HepG2 (cell line): Measurements from ENCODE around the gene IFT27. TPM values are rescaled to one million over a fixed set of nuclear protein-coding genes. Genes with fewer than 3 reads are reported as not detected.

Experiments used
- ATAC-seq: fragments of 200-7000 bp; cut with Tn5 transposase; 3 replicates; pipeline ENCODE4 v1.9.1; 2020; ENCODE audit warnings: mild to moderate bottlenecking, moderate library complexity
- BruUV-seq: library from RNA; stranded (reverse); fragments of 400-500 nt; replicated peaks from 2 replicates; lab custom pipeline; 2021; lab: Mats Ljungman, UMichigan
- CTCF ChIA-PET: fragments of 300-600 bp; formaldehyde crosslinking; extraction: SDS; loops from one replicate; lab custom pipeline; 2021; ENCODE audit warnings: low total read pairs, inconsistent platforms, low intra/inter-chr PET ratio; lab: Yijun Ruan, JAX
- POLR2A ChIA-PET: fragments of 350-600 bp; sonication (Branson Sonifier 250); formaldehyde crosslinking; loops from one replicate; lab custom pipeline; 2020; ENCODE audit warnings: antibody characterized with exemption, inconsistent platforms; lab: Yijun Ruan, JAX
- DNase-seq: peaks from one replicate; pipeline ENCODE4 v3.0.0-alpha.2; 2015; ENCODE audit warnings: low spot score
- FAIRE-seq: peaks from 3 replicates; lab custom pipeline; 2011; peaks lifted over from hg19 to GRCh38; lab: Jason Lieb, UNC
- H2AFZ ChIP-seq: one replicate; pipeline ENCODE4 v1.6.1; 2011; ENCODE audit warnings: low read length, inconsistent platforms
- H3K27ac ChIP-seq: fragments of 300-600 bp; 3 replicates; pipeline ENCODE4 v1.8.0; 2011; ENCODE audit warnings: mixed run types, mild to moderate bottlenecking, mixed read lengths, low read length, inconsistent platforms; ENCODE audit not compliant: insufficient read depth; ENCODE audit errors: extremely low read length
- H3K27me3 ChIP-seq, 2 experiments: fragments of 200-600 bp in 1 of 2; 2 replicates in 1 of 2; 3 replicates in 1 of 2; pipeline versions ENCODE4 v1.6.0 to v1.8.0; 2011; ENCODE audit warnings: low read length in 2 of 2, mild to moderate bottlenecking in 2 of 2, moderate library complexity in 2 of 2, inconsistent platforms in 1 of 2; ENCODE audit not compliant: insufficient read depth in 2 of 2, control insufficient read depth in 1 of 2
- H3K36me3 ChIP-seq, 2 experiments: fragments of 200-600 bp in 1 of 2; replicated peaks in 1 of 2; 2 replicates in 1 of 2; 3 replicates in 1 of 2; pipeline versions ENCODE4 v1.5.1 to v1.8.0; 2011; ENCODE audit warnings: low read length in 2 of 2, inconsistent platforms in 1 of 2; ENCODE audit not compliant: insufficient read depth in 2 of 2, control insufficient read depth in 1 of 2
- H3K4me1 ChIP-seq: 2 replicates; pipeline ENCODE4 v1.5.1; 2012; ENCODE audit warnings: low read length, inconsistent platforms; ENCODE audit not compliant: insufficient read depth
- H3K4me2 ChIP-seq: 2 replicates; pipeline ENCODE4 v1.6.0; 2011; ENCODE audit warnings: low read depth, low read length, inconsistent platforms
- H3K4me3 ChIP-seq, 3 experiments: fragments of 200-600 bp in 1 of 3; sonication (generic), shearing (Covaris generic) in 1 of 3; replicated peaks in 1 of 3; 2 replicates each; pipeline ENCODE4 v1.5.1; 2011 to 2016; ENCODE audit warnings: low read length in 3 of 3, inconsistent platforms in 2 of 3, low read depth in 2 of 3, mild to moderate bottlenecking in 2 of 3, control low read depth in 1 of 3, mixed read lengths in 1 of 3; ENCODE audit not compliant: insufficient read depth in 1 of 3
- H3K79me2 ChIP-seq: one replicate; pipeline ENCODE4 v1.6.1; 2011; ENCODE audit warnings: low read length, inconsistent platforms; ENCODE audit not compliant: insufficient read depth
- H3K9ac ChIP-seq: 2 replicates; pipeline ENCODE4 v1.6.0; 2011; ENCODE audit warnings: mild to moderate bottlenecking, low read depth, low read length, inconsistent platforms; ENCODE audit not compliant: insufficient read depth
- H3K9me3 ChIP-seq: 2 replicates; pipeline ENCODE4 v1.5.1; 2012; ENCODE audit warnings: mild to moderate bottlenecking, low read length
- H4K20me1 ChIP-seq: 2 replicates; pipeline ENCODE4 v1.6.0; 2011; ENCODE audit warnings: inconsistent platforms, mild to moderate bottlenecking, low read length, moderate library complexity; ENCODE audit not compliant: insufficient read depth
- DNMT3B ChIP-seq: conservative IDR thresholded peaks from 2 replicates; pipeline ENCODE4 v1.6.1; 2016; ENCODE audit warnings: missing biosample characterization, control low read depth
- EED ChIP-seq: sonication (generic); formaldehyde crosslinking; IDR thresholded peaks from 2 replicates; pipeline ENCODE4 v1.5.0; 2020; ENCODE audit warnings: mild to moderate bottlenecking, missing genetic modification reagents
- MAZ ChIP-seq, 2 experiments: sonication (generic) in 1 of 2; formaldehyde crosslinking in 1 of 2; IDR thresholded peaks; 2 replicates each; pipeline versions ENCODE4 v1.5.0 to v1.6.1; 2012 to 2020; ENCODE audit warnings: low read depth in 2 of 2, mild to moderate bottlenecking in 2 of 2, borderline replicate concordance in 1 of 2, improper control_type of control experiment in 1 of 2, low read length in 1 of 2, missing genetic modification reagents in 1 of 2, moderate library complexity in 1 of 2
- MEIS1 ChIP-seq: sonication (generic); formaldehyde crosslinking; IDR thresholded peaks from 2 replicates; pipeline ENCODE4 v1.9.0; 2021; ENCODE audit warnings: mild to moderate bottlenecking, missing genetic modification reagents, moderate library complexity, borderline replicate concordance
- POGZ ChIP-seq: sonication (generic); formaldehyde crosslinking; IDR thresholded peaks from 2 replicates; pipeline ENCODE4 v1.4.0; 2020; ENCODE audit warnings: mild to moderate bottlenecking, missing genetic modification reagents
- STAG1 ChIP-seq: sonication (generic); formaldehyde crosslinking; IDR thresholded peaks from 2 replicates; pipeline ENCODE4 v1.4.0; 2020; ENCODE audit warnings: missing genetic modification reagents
- TAF1 ChIP-seq: sonication (generic); formaldehyde crosslinking; IDR thresholded peaks from 2 replicates; pipeline ENCODE4 v1.4.0; 2020; ENCODE audit warnings: missing genetic modification reagents
- ZBTB7B ChIP-seq: sonication (generic); formaldehyde crosslinking; IDR thresholded peaks from 2 replicates; pipeline ENCODE4 v1.4.0; 2020; ENCODE audit warnings: missing genetic modification reagents
- ZNF652 ChIP-seq: IDR thresholded peaks from 2 replicates; pipeline ENCODE4 v1.6.1; 2016; ENCODE audit warnings: low read depth, borderline replicate concordance
- WGBS: methylation state at CpG from one replicate; pipeline ENCODE4 v1.1.6; 2017; ENCODE audit warnings: low lambda C conversion rate; 5-methylcytosine and 5-hydroxymethylcytosine counted together
- in situ Hi-C: cut with HindIII; loops from 2 replicates; pipeline ENCODE4 v1.10.0; 2017; ENCODE audit warnings: low pct_unique_long_range_greater_than_20kb; ENCODE audit not compliant: extremely low pct_ligation_motif_present
- intact Hi-C: fragments of 100-400 bp; cut with micrococcal nuclease; formaldehyde crosslinking; loops from one replicate; pipeline ENCODE4 v1.10.0; 2022; ENCODE audit not compliant: unreplicated experiment
- polyA plus RNA-seq, 8 experiments: library from polyadenylated mRNA; depleted of rRNA in 3 of 8; stranded (reverse) in 7 of 8; unstranded in 1 of 8; fragments of >200 nt; fragmentation: Illumina TruSeq in 4 of 8; extraction: Trizol in 4 of 8; gene quantifications; 2 replicates each; pipeline versions ENCODE4 v1.2.1 to v1.2.3, GENCODE V29; 2011 to 2016; ENCODE audit warnings: low read depth in 4 of 8, missing spikeins in 1 of 8, mixed read lengths in 1 of 8; ENCODE audit not compliant: insufficient read depth in 1 of 8
- total RNA-seq, 5 experiments: library from RNA; depleted of rRNA; stranded (reverse); fragments of >200 nt; fragmentation: Illumina TruSeq; extraction: Trizol; gene quantifications; 2 replicates each; pipeline ENCODE4 v1.2.3, GENCODE V29; 2016; ENCODE audit warnings: low read depth in 1 of 5
- TF ChIP-seq, protein P1 (sequence below): sonication (generic); formaldehyde crosslinking; IDR thresholded peaks from 2 replicates; pipeline ENCODE4 v1.5.0; 2020; ENCODE audit warnings: missing genetic modification reagents
- TF ChIP-seq, protein P2 (sequence below): sonication (generic); formaldehyde crosslinking; IDR thresholded peaks from 2 replicates; pipeline ENCODE4 v1.8.1; 2023; ENCODE audit warnings: mild to moderate bottlenecking, inconsistent platforms, moderate library complexity, missing genetic modification reagents, borderline replicate concordance
- TF ChIP-seq, protein P3 (sequence below): sonication (generic); formaldehyde crosslinking; IDR thresholded peaks from 2 replicates; pipeline ENCODE4 v1.8.1; 2022; ENCODE audit warnings: mild to moderate bottlenecking, missing genetic modification reagents
- TF ChIP-seq, protein P4 (sequence below): sonication (generic); formaldehyde crosslinking; IDR thresholded peaks from 2 replicates; pipeline ENCODE4 v1.4.0; 2020; ENCODE audit warnings: low read depth, mild to moderate bottlenecking, missing genetic modification reagents

IFT27 gene
- total and polyA plus RNA-seq, 2 of the 13 experiments (the other 11 are each of a cell fraction or from before 2014, with no cell fraction given), result 0.25 to 0.33 TPM

DNA sequence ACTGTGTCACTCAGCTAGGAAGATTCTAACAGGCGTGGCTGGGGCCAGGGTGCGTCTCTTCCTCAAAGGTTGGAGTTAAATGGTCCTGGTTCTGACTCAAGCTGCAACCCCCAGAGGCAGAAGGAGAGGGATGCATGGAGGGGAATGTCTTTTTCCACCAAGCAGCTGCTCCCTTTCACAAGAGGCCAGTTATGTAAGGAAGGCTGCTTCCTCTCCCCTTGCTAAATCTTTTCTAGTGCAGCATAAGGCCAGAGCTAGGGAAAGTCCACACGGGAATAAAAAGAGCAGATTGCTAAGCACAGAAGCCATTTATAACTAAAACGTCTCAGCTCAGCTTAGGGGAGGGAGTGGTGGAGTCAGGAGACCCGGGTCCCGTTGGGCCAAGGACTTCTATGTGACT is 30.9 kb upstream of the IFT27 start:
- ChIA-PET POLR2A (no interaction called here), CTCF (no interaction called here)
- Histone ChIP-seq H3K27me3 (peaks cover 0 to 32% of the 10 kb centered on the region in 2 experiments; a peak in 2 of 5 replicates), H4K20me1 (no peaks in the 10 kb centered on the region), H3K79me2 (no peaks in the 10 kb centered on the region), H3K27ac (no peak overlapping the region), H3K4me1 (no peaks in the 10 kb centered on the region), H2AFZ (no peak overlapping the region), H3K36me3 (no peaks in the 10 kb centered on the region), H3K9ac (no peak overlapping the region), H3K4me3 (no peak overlapping the region), H3K4me2 (no peak overlapping the region), H3K9me3 (no peaks in the 10 kb centered on the region)
- intact Hi-C loops (no loop called here), in situ Hi-C loops (no loop called here)
- ATAC-seq, result no peak
- 10% methylated on average over 6 of the region's 6 CpGs for WGBS
- TF ChIP-seq, protein P1, sequence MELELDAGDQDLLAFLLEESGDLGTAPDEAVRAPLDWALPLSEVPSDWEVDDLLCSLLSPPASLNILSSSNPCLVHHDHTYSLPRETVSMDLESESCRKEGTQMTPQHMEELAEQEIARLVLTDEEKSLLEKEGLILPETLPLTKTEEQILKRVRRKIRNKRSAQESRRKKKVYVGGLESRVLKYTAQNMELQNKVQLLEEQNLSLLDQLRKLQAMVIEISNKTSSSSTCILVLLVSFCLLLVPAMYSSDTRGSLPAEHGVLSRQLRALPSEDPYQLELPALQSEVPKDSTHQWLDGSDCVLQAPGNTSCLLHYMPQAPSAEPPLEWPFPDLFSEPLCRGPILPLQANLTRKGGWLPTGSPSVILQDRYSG (CRISPR knock-in tag), result no peak
- TF ChIP-seq ZBTB7B (CRISPR knock-in tag) (no peak), STAG1 (CRISPR knock-in tag) (no peak)
- TF ChIP-seq, protein P2, sequence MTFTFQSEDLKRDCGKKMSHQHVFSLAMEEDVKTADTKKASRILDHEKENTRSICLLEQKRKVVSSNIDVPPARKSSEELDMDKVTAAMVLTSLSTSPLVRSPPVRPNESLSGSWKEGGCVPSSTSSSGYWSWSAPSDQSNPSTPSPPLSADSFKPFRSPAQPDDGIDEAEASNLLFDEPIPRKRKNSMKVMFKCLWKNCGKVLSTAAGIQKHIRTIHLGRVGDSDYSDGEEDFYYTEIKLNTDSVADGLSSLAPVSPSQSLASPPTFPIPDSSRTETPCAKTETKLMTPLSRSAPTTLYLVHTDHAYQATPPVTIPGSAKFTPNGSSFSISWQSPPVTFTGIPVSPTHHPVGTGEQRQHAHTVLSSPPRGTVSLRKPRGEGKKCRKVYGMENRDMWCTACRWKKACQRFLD (CRISPR knock-in tag), result no peak
- FAIRE-seq, result no peak
- DNase-seq, result no peak
- no TSS peak for BruUV-seq

DNA sequence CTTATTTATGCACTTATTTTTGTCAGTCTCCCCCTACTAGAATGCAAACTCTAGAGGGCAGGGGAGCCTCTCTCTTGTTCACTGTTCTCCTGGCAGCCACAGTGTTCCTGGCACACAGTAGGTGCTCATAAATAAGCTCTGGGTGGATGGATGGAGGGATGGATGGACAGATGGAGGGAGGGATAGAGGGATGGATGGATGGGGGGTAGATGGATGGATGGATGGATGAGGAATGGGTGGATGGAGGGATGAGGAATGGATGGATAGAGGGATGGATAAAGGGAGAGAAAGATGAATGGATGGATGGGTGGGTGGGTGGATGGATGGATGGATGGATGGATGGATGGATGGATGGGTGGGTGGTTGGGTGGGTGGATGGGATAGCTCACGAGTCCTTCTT is 27.4 kb upstream of the IFT27 start:
- Histone ChIP-seq H3K9me3 (no peaks in the 10 kb centered on the region), H3K4me1 (no peaks in the 10 kb centered on the region), H3K4me2 (no peak overlapping the region), H4K20me1 (no peaks in the 10 kb centered on the region), H3K79me2 (no peaks in the 10 kb centered on the region), H3K36me3 (no peaks in the 10 kb centered on the region), H3K27ac (no peak overlapping the region), H3K4me3 (no peak overlapping the region), H3K9ac (no peak overlapping the region), H3K27me3 (peaks cover 0 to 20% of the 10 kb centered on the region in 2 experiments; a peak in 2 of 5 replicates), H2AFZ (no peak overlapping the region)
- no peak for FAIRE-seq
- BruUV-seq, result no TSS peak
- CTCF ChIA-PET, result no interaction called here
- in situ Hi-C loops, result no loop called here
- intact Hi-C loops, result no loop called here
- POLR2A ChIA-PET, result no interaction called here
- 6% methylated on average over 1 of the region's 1 CpG for whole genome bisulfite sequencing
- ATAC-seq, result no peak
- DNase-seq, result no peak
- TF ChIP-seq MEIS1 (CRISPR knock-in tag) (no peak), EED (no peak), DNMT3B (CRISPR knock-in tag) (no peak), ZNF652 (no peak), MAZ (IDR thresholded peaks at IDR 0.05; ENCODE audit: borderline replicate concordance, low read depth, low read length) (no peak), MAZ (CRISPR knock-in tag; IDR thresholded peaks at IDR 0.05; ENCODE audit: low read depth) (no peak), TAF1 (CRISPR knock-in tag) (no peak), POGZ (CRISPR knock-in tag) (no peak)
- TF ChIP-seq, protein P3, sequence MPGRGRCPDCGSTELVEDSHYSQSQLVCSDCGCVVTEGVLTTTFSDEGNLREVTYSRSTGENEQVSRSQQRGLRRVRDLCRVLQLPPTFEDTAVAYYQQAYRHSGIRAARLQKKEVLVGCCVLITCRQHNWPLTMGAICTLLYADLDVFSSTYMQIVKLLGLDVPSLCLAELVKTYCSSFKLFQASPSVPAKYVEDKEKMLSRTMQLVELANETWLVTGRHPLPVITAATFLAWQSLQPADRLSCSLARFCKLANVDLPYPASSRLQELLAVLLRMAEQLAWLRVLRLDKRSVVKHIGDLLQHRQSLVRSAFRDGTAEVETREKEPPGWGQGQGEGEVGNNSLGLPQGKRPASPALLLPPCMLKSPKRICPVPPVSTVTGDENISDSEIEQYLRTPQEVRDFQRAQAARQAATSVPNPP (CRISPR knock-in tag), result no peak
- TF ChIP-seq, protein P4, sequence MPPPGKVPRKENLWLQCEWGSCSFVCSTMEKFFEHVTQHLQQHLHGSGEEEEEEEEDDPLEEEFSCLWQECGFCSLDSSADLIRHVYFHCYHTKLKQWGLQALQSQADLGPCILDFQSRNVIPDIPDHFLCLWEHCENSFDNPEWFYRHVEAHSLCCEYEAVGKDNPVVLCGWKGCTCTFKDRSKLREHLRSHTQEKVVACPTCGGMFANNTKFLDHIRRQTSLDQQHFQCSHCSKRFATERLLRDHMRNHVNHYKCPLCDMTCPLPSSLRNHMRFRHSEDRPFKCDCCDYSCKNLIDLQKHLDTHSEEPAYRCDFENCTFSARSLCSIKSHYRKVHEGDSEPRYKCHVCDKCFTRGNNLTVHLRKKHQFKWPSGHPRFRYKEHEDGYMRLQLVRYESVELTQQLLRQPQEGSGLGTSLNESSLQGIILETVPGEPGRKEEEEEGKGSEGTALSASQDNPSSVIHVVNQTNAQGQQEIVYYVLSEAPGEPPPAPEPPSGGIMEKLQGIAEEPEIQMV, result no peak
